IgD-negative memory B cell (primary cell): ENCODE measurements around the gene TNRC6A. TPM values are rescaled to one million over a fixed set of nuclear protein-coding genes. Genes with fewer than 3 reads are reported as not detected.
"Not testable (repeated sequence)": the region's sequence is repeated elsewhere in the genome, so short reads cannot be mapped to it uniquely, and the experiment has no call there.

Experiments
- H3K27ac Mint-ChIP-seq, 3 donors: one replicate each; pipeline ENCODE4 v1.8.0; 2020 to 2022; ENCODE audit warnings: mild to moderate bottlenecking in 3 of 3, mixed read lengths in 3 of 3, moderate library complexity in 1 of 3
- H3K27me3 Mint-ChIP-seq: one replicate; pipeline ENCODE4 v1.8.0; 2021; ENCODE audit warnings: mixed read lengths
- H3K36me3 Mint-ChIP-seq: one replicate; pipeline ENCODE4 v1.8.0; 2020; ENCODE audit warnings: mild to moderate bottlenecking, mixed read lengths
- H3K4me1 Mint-ChIP-seq, 3 donors: one replicate each; pipeline ENCODE4 v1.8.0; 2020 to 2022; ENCODE audit warnings: mixed read lengths in 3 of 3, mild to moderate bottlenecking in 1 of 3
- H3K4me3 Mint-ChIP-seq, 4 donors: one replicate each; pipeline ENCODE4 v1.8.0; 2020 to 2022; ENCODE audit warnings: mild to moderate bottlenecking in 4 of 4, mixed read lengths in 4 of 4, moderate library complexity in 3 of 4
- H3K9me3 Mint-ChIP-seq, 3 donors: one replicate each; pipeline ENCODE4 v1.8.0; 2020 to 2021; ENCODE audit warnings: mixed read lengths in 3 of 3, mild to moderate bottlenecking in 1 of 3
- polyA plus RNA-seq: library from polyadenylated mRNA; unstranded; fragments of 300-500 nt; fragmentation: Illumina TruSeq; gene quantifications from one replicate; pipeline ENCODE4 v1.2.3, GENCODE V29; 2021

Gene TNRC6A
- polyA plus RNA-seq, 1 donor from 2014 or later = 26.3 TPM

DNA sequence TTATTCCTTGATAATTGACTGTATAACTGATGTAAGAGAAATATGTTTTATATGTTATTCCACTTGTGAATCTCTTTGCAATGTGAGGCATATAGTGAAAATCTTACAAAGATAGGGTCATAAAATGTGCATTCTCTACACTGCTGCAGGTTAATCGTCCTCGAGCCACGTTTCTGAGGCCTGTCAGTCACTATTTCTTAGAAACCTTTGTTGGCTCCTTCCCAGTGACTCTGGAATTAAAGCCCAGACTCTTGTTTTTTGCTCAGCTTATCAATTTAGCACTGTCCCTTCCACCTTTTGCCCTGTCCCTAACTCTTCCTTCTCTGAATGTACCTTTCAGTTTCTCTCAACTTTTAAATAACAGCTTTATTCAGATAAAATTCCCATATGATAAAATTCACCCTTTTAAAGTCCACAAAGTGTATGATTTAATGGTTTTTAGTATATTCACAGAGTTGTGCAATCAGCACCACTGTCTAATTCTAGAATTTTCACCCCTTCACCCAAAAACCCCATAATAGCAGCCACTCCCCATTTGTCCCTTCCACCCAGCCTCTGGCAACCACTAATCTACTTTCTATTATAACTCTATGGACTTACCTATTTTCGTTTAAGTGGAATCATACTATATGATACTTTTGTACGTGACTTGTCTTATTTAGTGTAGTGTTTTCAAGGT lies 8.6 kb downstream of the TNRC6A start:
- no peaks in the 10 kb centered on the region for H3K9me3 Mint-ChIP-seq
- H3K4me3 Mint-ChIP-seq = peak overlapping the region in 1 of 4 donors; percentile 42

GRCh38 chr16:24738895-24739294 lies 9.4 kb downstream of the TNRC6A start:
- no peaks in the 10 kb centered on the region for H3K27me3 Mint-ChIP-seq
- peak overlapping the region in 1 of 4 donors; percentile 40 for H3K4me3 Mint-ChIP-seq
- peaks cover 12% of the 10 kb centered on the region for H3K36me3 Mint-ChIP-seq
- H3K4me1 Mint-ChIP-seq = peaks cover 48 to 66% (median 58%) of the 10 kb centered on the region in 3 donors
- H3K27ac Mint-ChIP-seq = peak overlapping the region in 2 of 3 donors; percentile 6 to 84
- no peaks in the 10 kb centered on the region for H3K9me3 Mint-ChIP-seq

More for the DNA sequence above, 8.6 kb downstream of the TNRC6A start:
- H3K27me3 Mint-ChIP-seq = no peaks in the 10 kb centered on the region
- H3K4me1 Mint-ChIP-seq = peaks cover 49 to 70% (median 61%) of the 10 kb centered on the region in 3 donors
- peak overlapping the region in 2 of 3 donors; percentile 29 to 66 for H3K27ac Mint-ChIP-seq
- H3K36me3 Mint-ChIP-seq = peaks cover 12% of the 10 kb centered on the region

- Mint-ChIP-seq H3K27me3 (no peaks in the 10 kb centered on the region), H3K4me3 (no peak overlapping the region), H3K4me1 (peaks cover 48 to 69% (median 67%) of the 10 kb centered on the region in 3 donors), H3K27ac (no peak overlapping the region), H3K36me3 (peaks cover 15% of the 10 kb centered on the region), H3K9me3 (no peaks in the 10 kb centered on the region)
Measured at GRCh38 chr16:24741862-24742261, 12.4 kb downstream of the TNRC6A start.

- not testable (repeated sequence) for H3K27me3 Mint-ChIP-seq, H3K4me3 Mint-ChIP-seq, H3K9me3 Mint-ChIP-seq
- H3K4me1 Mint-ChIP-seq = peaks cover 46 to 68% (median 67%) of the 10 kb centered on the region in 3 donors
- peaks cover 15% of the 10 kb centered on the region for H3K36me3 Mint-ChIP-seq
- peak overlapping the region in 1 of 3 donors; percentile 21 for H3K27ac Mint-ChIP-seq
Measured at GRCh38 chr16:24742610-24743009, 13.2 kb downstream of the TNRC6A start.

- no peaks in the 10 kb centered on the region for H3K9me3 Mint-ChIP-seq
- H3K27ac Mint-ChIP-seq = no peak overlapping the region
- peak overlapping the region in 1 of 4 donors; percentile 67 for H3K4me3 Mint-ChIP-seq
- H3K36me3 Mint-ChIP-seq = peaks cover 6% of the 10 kb centered on the region
- peaks cover 49 to 70% (median 69%) of the 10 kb centered on the region in 3 donors for H3K4me1 Mint-ChIP-seq
- H3K27me3 Mint-ChIP-seq = no peaks in the 10 kb centered on the region
Measured at GRCh38 chr16:24745391-24745790, 15.9 kb downstream of the TNRC6A start.

DNA sequence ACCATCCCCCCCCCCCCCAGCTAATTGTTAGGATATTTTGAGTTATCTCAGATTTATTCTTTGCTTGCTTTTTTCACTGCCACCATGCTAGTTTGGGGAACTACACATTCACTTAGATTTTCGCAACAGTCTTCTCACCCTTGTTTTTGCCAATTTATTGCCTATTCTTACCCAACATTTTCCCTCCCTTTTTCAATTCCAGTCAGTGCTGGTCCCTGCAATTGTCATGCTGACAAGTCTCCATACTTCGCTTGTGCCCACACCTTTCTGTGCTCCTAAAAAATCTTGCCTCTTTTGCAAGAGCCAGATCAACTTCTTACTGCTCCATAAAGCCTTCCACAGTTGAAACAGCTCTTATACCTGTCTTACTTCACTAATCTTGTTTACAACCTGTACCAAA lies 16.3 kb downstream of the TNRC6A start:
- Mint-ChIP-seq H3K4me3 (peak overlapping the region in 1 of 4 donors; percentile 67), H3K27ac (peak overlapping the region in 1 of 3 donors; percentile 33), H3K36me3 (peaks cover 6% of the 10 kb centered on the region), H3K4me1 (peaks cover 51 to 70% (median 68%) of the 10 kb centered on the region in 3 donors), H3K9me3 (no peaks in the 10 kb centered on the region), H3K27me3 (no peaks in the 10 kb centered on the region)

DNA sequence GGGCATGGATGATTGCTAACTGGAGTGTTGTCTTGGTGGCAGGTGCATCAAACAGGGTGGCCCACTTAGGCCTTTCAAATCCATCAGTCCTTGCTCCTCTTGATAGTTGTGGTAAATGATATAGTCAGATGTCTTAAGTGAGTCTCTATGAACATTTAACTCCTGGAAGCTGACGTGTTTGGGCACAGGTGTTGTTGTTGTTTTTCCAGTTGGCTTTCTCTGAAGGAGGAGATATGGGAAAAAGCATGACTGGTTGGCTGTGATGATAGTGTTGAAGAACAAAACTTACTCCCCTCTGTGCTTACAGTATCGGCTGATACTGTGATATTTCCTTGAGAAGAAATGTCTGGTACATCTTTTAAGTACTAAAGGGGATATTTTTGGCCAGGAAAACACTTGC lies 18.0 kb downstream of the TNRC6A start:
- no peaks in the 10 kb centered on the region for H3K27me3 Mint-ChIP-seq
- H3K4me3 Mint-ChIP-seq = no peak overlapping the region
- peaks cover 3% of the 10 kb centered on the region for H3K36me3 Mint-ChIP-seq
- H3K27ac Mint-ChIP-seq = no peak overlapping the region
- peaks cover 49 to 70% (median 66%) of the 10 kb centered on the region in 3 donors for H3K4me1 Mint-ChIP-seq
- H3K9me3 Mint-ChIP-seq = no peaks in the 10 kb centered on the region

GRCh38 chr16:24748242-24748641 lies 18.8 kb downstream of the TNRC6A start:
- Mint-ChIP-seq H3K27ac (no peak overlapping the region), H3K4me1 (peaks cover 52 to 74% (median 72%) of the 10 kb centered on the region in 3 donors), H3K9me3 (no peaks in the 10 kb centered on the region), H3K27me3 (no peaks in the 10 kb centered on the region), H3K4me3 (no peak overlapping the region), H3K36me3 (peaks cover 3% of the 10 kb centered on the region)

GRCh38 chr16:24749310-24749709 lies 19.9 kb downstream of the TNRC6A start:
- Mint-ChIP-seq H3K36me3 (peaks cover 3% of the 10 kb centered on the region), H3K4me1 (peaks cover 44 to 70% (median 66%) of the 10 kb centered on the region in 3 donors), H3K27ac (no peak overlapping the region), H3K27me3 (no peaks in the 10 kb centered on the region), H3K9me3 (no peaks in the 10 kb centered on the region), H3K4me3 (no peak overlapping the region)

GRCh38 chr16:24749872-24750271 lies 20.4 kb downstream of the TNRC6A start:
- not testable (repeated sequence) for H3K4me3 Mint-ChIP-seq, H3K9me3 Mint-ChIP-seq, H3K27ac Mint-ChIP-seq, H3K27me3 Mint-ChIP-seq, H3K36me3 Mint-ChIP-seq
- H3K4me1 Mint-ChIP-seq = peaks cover 46 to 73% (median 63%) of the 10 kb centered on the region in 3 donors

GRCh38 chr16:24753000-24753399 lies 23.5 kb downstream of the TNRC6A start:
- Mint-ChIP-seq H3K27ac (peak overlapping the region in 1 of 3 donors; percentile 95), H3K27me3 (no peaks in the 10 kb centered on the region), H3K9me3 (no peaks in the 10 kb centered on the region), H3K36me3 (no peaks in the 10 kb centered on the region), H3K4me1 (peaks cover 49 to 59% (median 49%) of the 10 kb centered on the region in 3 donors), H3K4me3 (no peak overlapping the region)

- peaks cover 45 to 55% (median 47%) of the 10 kb centered on the region in 3 donors for H3K4me1 Mint-ChIP-seq
- no peaks in the 10 kb centered on the region for H3K9me3 Mint-ChIP-seq
- no peak overlapping the region for H3K4me3 Mint-ChIP-seq
- no peaks in the 10 kb centered on the region for H3K36me3 Mint-ChIP-seq
- no peaks in the 10 kb centered on the region for H3K27me3 Mint-ChIP-seq
- H3K27ac Mint-ChIP-seq = peak overlapping the region in 1 of 3 donors; percentile 95
Measured at GRCh38 chr16:24753437-24753836, 24.0 kb downstream of the TNRC6A start.

DNA sequence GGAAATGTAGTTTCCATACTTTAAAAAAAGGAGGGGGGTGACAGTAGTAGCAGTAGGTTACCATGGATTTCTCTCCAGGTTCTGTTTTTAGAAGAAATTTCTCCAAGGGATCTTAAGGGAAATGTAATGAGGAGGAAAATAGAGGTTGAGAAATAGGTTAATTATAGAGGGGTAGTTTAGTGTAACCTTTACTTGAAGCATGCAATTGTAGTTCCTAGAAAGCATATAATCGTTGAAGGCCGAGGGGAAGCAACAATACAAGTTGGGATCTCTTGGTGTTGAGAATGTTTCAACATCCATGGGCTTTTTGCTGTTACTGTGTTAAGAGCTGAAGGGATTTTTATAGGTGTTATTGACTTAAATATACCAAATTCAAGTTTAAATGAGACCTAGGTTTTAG lies 25.1 kb downstream of the TNRC6A start:
- no peak overlapping the region for H3K4me3 Mint-ChIP-seq
- peaks cover 35 to 44% (median 38%) of the 10 kb centered on the region in 3 donors for H3K4me1 Mint-ChIP-seq

GRCh38 chr16:24755201-24755874 lies 25.9 kb downstream of the TNRC6A start:
- Mint-ChIP-seq H3K36me3 (no peaks in the 10 kb centered on the region), H3K27ac (peak overlapping the region in 1 of 3 donors; percentile 18), H3K4me1 (peaks cover 33 to 42% (median 35%) of the 10 kb centered on the region in 3 donors), H3K4me3 (peak overlapping the region in 1 of 4 donors; percentile 23), H3K9me3 (no peaks in the 10 kb centered on the region), H3K27me3 (no peaks in the 10 kb centered on the region)

More for the DNA sequence above, 25.1 kb downstream of the TNRC6A start:
- Mint-ChIP-seq H3K36me3 (no peaks in the 10 kb centered on the region), H3K9me3 (no peaks in the 10 kb centered on the region), H3K27ac (peak overlapping the region in 1 of 3 donors; percentile 21), H3K27me3 (no peaks in the 10 kb centered on the region)

- H3K27me3 Mint-ChIP-seq = no peaks in the 10 kb centered on the region
Measured at GRCh38 chr16:24758373-24758772, 28.9 kb downstream of the TNRC6A start.

More at GRCh38 chr16:24758373-24758772, 28.9 kb downstream of the TNRC6A start:
- H3K4me1 Mint-ChIP-seq = peaks cover 12 to 21% (median 21%) of the 10 kb centered on the region in 3 donors
- H3K36me3 Mint-ChIP-seq = no peaks in the 10 kb centered on the region
- H3K27ac Mint-ChIP-seq = no peak overlapping the region
- no peaks in the 10 kb centered on the region for H3K9me3 Mint-ChIP-seq
- H3K4me3 Mint-ChIP-seq = no peak overlapping the region
